GM19455 (cell line): ENCODE results near the gene ZNF600.
"Not testable (repeated sequence)": the region's sequence is repeated elsewhere in the genome, so short reads cannot be mapped to it uniquely, and the experiment has no call there.

Experiments
- ATAC-seq: cut with Tn5 transposase; IDR thresholded peaks from one replicate; pipeline ENCODE4 v1.9.1; 2021; ENCODE audit not compliant: unreplicated experiment

ZNF600 gene

DNA sequence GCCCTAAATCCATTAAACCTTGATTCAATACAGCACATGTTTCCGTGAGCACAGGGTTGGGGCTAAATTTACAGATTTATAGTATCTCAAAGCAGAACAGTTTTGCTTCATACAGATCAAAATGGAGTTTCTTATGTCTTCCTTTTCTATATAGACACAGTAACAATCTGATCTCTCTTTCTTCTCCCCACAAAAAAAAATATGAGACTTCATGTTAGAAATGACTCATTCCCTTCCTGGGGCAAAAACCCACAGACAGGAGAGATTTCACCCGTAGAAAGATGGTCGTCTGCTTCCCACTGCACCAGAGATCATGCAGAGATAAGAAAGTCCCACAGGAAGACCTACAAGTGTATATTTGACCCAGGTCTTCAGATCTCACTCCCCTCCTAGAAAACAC, 44.1 kb downstream of the ZNF600 start:
- no peak for ATAC-seq

DNA sequence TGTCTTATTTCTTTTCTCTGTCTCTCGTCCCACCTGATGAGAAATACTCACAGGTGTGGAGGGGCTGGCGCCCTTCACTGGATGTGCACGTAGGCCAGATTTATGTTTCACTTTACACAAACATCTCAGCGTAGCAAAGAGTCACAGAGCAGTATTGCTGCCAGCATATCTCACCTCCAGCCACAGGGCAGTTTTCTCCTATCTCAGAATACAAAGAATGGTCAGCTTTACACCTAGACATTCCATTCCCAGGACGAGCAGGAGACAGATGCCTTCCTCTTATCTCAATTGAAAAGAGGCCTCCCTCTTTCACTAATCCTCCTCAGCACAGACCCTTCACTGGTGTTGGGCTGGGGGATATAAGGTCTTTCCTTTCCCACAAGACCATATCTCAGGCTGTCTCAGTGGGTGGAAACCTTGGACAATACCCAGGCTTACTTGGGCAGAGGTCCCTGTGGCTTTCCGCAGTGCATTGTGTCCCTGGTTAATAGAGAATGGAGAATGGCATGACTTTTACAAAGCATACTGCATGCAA, 44.6 kb downstream of the ZNF600 start:
- no peak for ATAC-seq

DNA sequence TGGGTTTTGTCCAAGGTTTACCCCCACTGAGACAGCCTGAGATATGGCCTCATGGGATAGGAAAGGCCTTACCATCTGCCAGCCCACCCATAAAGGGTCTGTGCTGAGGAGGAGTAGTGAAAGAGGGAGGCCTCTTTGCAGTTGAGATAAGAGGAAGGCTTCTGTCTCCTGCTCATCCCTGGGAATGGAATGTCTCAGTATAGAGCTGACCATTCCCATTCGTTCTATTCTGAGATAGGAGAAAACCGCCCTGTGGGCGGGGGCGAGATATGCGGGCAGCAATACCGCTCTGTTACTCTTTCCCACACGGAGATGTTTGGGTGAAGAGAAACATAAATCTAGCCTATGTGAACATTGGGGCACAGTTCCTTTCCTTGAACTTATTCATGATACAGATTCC, 45.2 kb downstream of the ZNF600 start:
- not testable (repeated sequence) for ATAC-seq

DNA sequence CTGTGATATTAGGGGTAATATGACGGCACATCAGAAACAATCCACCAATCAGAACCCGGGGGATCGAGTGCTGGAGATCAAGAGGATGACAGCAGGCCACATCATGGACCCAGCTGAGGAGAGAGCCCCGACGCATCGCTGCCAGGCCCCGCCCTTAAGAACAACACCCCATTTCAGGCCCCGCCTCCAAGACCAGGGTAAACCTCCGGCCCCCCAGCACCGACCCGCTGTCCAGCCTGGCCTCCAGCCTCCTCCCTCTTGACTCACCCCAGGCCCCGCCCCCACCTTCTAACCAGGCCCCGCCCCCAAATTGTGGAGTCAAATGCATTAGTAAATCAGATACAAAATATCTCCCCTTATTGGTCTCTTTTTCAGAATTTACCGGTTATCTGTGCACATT, 47.0 kb downstream of the ZNF600 start:
- ATAC-seq = no peak

DNA sequence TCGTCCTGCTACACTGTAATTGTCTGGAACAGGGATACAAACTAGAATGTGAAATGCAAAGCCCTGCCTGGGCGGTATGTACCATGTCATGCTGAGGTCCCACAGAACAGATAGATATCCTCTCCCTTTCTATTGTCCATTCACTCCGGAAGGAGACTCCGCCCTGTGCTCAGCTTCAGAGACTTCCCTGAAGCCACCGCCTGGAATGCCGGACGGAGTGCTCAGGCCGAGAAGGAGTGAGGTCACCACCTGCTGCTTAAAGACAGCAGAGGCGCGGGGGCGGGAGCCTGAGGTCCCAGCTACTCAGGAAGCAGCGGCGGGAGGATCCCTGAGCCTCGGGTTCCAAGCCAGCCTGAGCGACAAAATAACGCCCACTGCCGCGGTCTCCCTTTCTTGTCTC, 50.9 kb downstream of the ZNF600 start:
- ATAC-seq = no peak

DNA sequence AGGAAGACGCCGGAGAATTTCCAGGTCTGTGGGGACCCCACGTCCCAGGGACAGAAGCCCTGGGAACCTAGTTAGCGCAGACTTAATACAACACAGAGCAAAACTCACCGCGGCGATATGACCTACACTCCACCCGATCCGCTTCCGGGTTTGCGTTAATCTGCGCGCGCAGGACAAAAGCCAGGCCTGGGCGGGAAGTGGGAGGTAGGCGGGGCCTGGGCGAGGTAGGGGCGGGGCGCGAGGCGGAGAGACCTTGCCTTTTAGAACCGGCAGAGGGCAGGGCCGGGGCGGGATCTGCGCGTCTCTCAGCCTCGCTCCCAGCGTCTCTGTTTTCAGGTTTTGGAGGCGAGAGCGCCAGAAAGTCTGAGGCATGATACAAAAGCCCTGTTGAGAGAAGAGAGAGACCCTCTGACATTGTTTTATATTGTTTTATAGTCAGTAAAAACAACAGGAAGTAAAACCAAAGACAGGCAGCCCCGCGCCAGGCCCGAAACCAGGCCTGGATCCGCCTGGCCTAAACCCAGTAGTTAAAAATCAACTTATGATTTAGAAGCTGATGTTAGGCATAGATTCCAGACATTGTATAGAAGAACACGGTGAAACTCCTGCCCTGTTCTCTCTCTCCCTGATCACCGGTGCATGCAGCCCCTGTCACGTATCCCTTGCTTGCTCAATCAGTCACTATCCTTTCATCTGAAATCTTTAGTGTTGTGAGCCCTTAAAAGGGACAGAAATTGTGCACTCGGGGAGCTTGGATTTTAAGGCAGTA, 51.5 kb downstream of the ZNF600 start, which contains the start of gene ZNF611:
ZNF611 (minus strand) TSS at position 152 of the 769 bp plus-strand sequence. CDS start 19,150 bp downstream, outside the sequence.
- peak; percentile 80 for ATAC-seq

DNA sequence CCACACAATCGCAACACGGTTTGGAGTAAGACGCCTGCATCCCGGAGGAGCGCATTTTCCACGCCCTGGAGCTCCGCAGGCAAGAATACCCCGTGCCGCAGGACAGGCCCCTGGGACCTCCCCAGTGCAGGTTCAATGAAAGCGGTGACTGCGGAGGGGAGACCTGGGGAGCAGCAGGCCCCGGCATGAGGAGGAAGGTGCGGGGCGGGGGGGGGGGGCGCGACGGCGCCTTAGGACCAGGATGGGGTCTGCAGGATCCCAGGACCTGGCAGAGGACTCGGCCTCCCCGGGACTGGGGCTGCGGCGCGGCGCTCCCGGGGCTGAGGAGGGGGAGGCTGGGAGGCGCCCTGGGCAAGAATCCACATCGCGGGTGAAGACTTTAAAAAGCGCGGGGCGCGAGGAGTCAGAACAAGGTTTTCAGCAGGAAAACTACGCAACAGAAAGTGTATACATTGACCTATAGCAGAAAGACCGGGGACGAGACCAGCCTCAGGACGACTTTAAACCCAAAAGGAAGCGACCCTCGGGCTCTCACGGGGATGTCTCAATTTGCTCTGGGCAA, 52.2 kb downstream of the ZNF600 start:
- ATAC-seq = peak; percentile 46

DNA sequence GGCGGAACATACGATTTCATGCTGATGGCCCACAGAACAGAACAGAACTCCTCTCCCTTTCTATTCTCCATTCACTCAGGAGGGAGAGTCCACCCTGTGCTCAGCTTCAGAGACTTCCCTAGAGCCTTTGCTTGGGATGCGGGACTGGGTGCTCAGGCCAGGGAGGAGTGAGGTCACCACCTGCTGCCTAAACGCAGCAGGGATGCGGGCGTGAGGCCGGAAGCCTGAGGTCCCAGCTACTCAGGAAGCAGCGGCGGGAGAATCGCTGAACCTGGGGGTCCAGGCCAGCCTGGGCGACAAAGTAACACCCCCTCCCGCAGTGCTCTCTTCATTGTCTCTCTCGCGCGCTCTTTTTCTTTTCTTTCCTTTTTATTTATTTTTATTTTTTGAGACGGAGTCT, 60.5 kb downstream of the ZNF600 start:
- not testable (repeated sequence) for ATAC-seq

DNA sequence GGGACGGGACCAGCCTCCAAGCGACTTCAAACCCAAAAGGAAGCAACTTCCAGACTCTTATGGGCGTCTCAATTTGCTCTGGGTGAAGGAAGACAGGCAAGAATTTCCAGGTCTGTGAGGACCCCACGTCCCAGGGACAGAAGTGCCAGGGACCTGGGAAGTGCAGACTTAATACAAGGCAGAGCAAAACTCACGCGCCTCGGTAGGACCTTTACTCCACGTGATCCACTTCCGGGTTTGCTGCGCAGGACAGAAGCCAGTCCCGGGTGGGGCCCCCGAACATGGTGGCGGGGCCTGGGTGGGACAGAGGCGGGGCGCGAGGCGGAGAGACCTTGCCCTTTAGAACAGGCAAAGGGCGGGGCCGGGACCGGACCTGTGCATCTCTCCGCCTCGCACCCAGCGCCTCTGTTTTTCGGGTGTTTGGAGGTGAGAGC, 61.0 kb downstream of the ZNF600 start:
- no peak for ATAC-seq

DNA sequence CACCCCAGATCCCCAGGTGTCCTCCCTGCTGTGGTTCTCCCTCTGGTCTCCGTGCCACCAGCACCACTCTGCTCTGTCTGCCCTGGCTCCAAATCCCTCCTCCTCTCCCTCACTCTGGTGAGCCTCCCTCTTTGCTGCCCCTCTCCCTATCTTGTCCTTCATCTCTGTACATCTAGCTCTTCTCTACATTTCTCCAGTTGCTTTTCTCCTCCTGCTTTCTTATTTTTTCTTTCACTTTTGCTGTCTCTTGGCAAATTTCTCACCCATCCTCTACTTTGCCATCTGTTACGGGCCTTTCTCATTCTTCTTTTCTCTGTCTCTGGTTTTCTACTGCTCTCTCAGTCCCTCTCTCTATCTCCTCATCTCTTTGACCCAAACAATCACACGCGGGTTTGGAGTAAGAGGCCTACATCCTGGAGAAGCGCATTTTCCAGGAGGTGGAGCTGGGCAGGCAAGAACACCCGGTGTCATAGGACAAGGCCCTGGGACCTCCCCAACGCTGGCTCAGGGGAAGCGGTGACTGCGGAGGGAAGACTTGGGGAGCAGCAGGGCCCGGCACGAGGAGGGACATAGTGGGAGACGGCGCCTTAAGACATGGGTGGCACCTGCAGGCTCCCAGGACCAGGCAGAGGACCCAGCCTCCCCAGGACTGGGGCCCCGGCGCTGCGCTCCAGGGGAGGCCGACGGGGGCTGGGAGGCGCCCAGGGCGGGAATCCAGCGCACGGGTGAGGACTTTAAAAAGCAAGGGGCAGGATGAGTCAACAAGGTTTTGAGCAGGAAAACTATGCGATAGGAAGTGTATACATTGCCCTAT, 61.7 kb downstream of the ZNF600 start:
- no peak for ATAC-seq

DNA sequence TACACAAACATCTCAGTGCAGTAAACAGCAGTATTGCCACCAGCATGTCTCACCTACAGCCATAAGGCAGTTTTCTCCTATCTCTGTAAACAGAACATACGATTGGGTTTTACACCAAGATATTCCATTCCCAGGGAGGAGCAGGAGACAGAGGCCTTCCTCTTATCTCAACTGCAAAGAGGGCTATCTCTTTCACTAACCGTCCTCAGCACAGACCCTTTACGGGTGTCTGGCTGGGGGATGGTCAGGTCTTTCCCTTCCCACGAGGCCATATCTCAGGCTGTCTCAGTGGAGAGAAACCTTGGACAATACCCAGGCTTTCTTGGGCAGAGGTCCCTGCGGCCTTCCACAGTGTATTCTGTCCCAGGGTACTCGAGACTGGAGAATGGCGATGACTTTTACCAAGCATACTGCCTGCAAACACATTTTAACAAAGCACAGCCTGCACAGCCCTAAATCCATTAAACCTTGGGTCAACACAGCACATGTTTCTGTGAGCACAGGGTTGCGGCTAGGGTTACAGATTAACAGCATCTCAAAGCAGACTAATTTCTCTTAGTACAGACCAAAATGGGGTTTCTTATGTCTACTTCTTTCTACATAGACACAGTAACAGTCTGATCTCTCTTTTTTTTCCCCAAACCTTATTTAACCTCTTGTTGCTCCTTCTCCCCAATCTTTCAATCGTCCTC, 62.5 kb downstream of the ZNF600 start:
- ATAC-seq = not testable (repeated sequence)

DNA sequence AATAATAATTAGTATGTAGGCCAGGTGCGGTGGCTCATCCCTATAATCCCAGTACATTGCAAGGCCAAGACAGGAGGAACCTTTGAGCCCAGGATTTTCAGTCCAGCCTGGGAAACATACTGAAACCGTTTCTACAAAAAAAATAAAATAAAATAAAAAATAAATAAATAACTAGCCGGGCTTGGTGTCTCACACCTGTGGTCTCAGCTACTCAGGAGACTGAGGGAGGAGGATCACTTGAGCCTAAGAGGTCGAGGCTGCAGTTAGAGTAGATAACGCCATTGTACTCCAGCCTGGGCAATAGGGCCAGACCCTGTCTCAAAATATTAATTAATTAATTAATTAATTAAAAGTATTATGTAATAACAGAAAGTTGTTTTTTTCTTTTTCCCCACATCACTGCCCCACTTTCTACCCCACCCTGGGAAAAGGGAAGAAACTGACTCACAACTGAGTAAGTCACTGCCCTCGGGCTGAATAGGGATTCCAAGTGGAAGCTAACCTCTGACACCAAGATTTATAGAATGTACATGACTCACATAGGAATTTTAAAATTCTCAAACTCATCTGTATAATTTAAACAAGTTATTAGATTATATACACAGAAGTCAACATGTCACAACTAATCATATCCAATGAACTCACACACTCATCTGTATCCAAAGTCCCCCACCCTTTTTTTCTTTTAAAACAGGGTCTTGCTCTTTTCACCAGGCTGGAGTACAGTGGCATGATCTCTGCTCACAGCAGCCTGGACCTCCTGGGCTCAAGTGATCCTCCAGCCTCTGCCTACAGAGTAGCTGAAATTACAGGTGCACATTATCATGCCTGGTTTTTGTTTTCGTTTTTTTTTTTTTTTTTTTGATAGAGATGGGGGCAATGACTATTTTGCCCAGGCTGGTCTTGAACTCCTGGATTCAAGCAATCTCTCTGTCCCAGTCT, 64.3 kb downstream of the ZNF600 start:
- no peak for ATAC-seq

DNA sequence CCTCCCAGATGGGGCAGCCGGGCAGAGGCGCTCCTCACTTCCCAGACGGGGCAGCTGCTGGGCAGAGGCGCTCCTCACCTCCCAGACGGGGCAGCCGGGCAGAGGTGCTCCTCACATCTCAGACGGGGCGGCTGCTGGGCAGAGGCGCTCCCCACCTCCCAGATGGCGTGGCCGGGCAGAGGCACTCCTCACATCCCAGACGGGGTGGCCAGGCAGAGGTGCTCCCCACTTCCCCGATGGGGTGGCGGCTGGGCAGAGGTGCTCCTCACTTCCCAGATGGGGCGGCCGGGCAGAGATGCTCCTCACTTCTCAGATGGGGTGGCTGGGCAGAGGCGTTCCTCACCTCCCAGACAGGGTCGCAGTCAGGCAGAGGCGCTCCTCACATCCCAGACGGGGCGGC, 66.0 kb downstream of the ZNF600 start:
- not testable (repeated sequence) for ATAC-seq

DNA sequence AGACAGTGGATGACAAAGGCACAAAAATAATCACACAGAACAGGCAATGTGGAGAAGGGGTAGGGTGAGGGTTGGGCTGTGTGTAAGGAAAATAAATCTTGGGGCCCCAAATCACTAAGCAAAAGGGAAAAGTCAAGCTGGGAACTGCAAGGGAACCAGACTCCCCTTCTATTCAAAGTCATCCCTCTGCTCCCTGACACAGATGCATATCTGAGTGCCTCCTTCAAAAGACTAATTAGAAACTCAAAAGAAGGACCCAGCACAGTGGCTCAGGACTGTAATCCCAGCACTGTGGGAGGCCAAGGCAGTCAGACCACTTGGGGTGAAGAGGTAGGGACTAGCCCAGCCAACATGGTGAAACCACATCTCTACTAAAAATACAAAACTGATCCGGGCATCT, 70.1 kb downstream of the ZNF600 start:
- ATAC-seq = no peak

DNA sequence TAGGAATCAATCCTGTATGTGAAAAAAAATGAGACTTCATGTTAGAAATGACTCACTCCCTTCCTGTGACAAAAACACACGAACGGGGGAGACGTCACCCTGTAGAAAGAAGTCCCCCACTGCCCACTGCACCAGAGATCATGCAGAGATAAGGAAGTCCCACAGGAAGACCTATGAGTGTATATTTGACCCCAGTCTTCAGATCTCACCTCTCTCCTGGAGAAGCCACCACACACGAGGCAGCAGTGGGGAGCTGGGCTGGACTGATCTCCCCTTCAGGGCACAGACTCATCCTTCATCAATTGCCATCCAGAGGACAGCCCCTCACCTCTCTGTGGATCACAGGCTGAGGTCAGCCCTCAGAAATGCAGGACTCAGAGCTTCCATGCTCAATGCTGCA, 70.7 kb downstream of the ZNF600 start:
- ATAC-seq = not testable (repeated sequence)

DNA sequence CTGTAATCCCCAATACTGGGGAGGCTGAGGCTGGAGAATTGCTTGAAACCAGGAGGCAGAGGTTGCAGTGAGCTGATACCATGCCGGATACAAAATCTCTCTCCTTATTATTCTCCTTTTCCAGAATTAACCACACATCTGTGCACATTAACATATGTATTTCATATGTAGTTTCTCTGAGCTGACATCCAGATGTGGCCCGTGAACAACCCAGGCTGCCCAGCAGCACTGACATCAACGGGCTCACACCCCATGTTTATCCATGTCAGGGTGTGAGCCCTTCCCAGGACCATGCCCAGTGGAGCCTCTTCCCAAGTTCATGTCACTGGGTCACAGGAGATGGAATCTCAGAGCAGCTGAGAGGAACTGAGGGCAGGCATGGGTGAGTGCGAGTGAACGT, 71.3 kb downstream of the ZNF600 start:
- ATAC-seq = not testable (repeated sequence)
